Uterus (tissue), 2 donors: ENCODE measurements around the gene TBC1D3C.
"Not testable (repeated sequence)": the region's sequence is repeated elsewhere in the genome, so short reads cannot be mapped to it uniquely, and the experiment has no call there.

ENCODE experiments used
- POLR2A ChIP-seq, 2 donors: fragments of 450-650 bp; IDR thresholded peaks; one replicate each; pipeline ENCODE4 v1.6.1; 2016; ENCODE audit warnings: antibody characterized with exemption in 2 of 2, mild to moderate bottlenecking in 1 of 2, moderate library complexity in 1 of 2
- TF ChIP-seq, protein P1 (sequence below), 4 experiments: fragments of 200-600 bp in 2 of 4; fragments of 450-650 bp in 2 of 4; sonication (generic) in 2 of 4; IDR thresholded peaks; one replicate each; pipeline ENCODE4 v1.5.1; 2016 to 2019; ENCODE audit warnings: antibody characterized with exemption in 4 of 4, mild to moderate bottlenecking in 2 of 4, moderate library complexity in 1 of 4

- TF ChIP-seq, protein P1, sequence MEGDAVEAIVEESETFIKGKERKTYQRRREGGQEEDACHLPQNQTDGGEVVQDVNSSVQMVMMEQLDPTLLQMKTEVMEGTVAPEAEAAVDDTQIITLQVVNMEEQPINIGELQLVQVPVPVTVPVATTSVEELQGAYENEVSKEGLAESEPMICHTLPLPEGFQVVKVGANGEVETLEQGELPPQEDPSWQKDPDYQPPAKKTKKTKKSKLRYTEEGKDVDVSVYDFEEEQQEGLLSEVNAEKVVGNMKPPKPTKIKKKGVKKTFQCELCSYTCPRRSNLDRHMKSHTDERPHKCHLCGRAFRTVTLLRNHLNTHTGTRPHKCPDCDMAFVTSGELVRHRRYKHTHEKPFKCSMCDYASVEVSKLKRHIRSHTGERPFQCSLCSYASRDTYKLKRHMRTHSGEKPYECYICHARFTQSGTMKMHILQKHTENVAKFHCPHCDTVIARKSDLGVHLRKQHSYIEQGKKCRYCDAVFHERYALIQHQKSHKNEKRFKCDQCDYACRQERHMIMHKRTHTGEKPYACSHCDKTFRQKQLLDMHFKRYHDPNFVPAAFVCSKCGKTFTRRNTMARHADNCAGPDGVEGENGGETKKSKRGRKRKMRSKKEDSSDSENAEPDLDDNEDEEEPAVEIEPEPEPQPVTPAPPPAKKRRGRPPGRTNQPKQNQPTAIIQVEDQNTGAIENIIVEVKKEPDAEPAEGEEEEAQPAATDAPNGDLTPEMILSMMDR (IDR thresholded peaks at IDR 0.05) = not testable (repeated sequence)
- not testable (repeated sequence) for TF ChIP-seq POLR2A (IDR thresholded peaks at IDR 0.05)
Measured at GRCh38 chr17:38087344-38087743, 18.9 kb upstream of the TBC1D3C start.
